ENCODE measurements around the gene ABHD17C.

DNA sequence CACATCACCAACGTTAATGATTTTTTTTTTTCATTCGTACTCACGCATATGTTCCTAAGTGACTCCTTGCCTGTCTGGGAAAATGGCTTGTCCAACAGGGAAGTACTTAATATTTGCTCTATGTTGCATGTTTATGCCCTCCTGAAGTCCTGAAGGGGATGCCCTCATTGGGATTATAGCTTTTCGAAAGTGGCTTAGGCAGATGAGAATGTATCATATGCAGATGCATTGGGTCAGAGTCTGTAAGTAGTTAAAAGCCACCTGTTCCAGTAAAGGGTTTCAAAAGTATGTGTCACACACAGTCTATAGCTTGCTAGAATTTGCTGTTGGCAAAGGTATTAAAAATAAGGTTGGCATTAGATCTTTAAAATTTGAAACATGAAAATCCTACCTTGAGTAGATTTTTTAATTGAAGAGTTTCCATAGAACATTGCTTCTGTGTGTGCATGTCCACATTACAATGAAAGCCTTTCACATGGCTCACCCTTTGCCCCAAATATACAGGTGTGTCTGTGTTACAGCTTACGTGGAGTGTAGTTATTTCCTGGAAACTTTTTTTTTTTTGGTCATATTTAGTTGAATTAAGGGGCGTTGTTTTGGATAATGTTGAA is 2.1 kb downstream of the ABHD17C start:
- TF ChIP-seq, protein P1, sequence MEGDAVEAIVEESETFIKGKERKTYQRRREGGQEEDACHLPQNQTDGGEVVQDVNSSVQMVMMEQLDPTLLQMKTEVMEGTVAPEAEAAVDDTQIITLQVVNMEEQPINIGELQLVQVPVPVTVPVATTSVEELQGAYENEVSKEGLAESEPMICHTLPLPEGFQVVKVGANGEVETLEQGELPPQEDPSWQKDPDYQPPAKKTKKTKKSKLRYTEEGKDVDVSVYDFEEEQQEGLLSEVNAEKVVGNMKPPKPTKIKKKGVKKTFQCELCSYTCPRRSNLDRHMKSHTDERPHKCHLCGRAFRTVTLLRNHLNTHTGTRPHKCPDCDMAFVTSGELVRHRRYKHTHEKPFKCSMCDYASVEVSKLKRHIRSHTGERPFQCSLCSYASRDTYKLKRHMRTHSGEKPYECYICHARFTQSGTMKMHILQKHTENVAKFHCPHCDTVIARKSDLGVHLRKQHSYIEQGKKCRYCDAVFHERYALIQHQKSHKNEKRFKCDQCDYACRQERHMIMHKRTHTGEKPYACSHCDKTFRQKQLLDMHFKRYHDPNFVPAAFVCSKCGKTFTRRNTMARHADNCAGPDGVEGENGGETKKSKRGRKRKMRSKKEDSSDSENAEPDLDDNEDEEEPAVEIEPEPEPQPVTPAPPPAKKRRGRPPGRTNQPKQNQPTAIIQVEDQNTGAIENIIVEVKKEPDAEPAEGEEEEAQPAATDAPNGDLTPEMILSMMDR (IDR thresholded peaks at IDR 0.05), result no peak
- no peak for TF ChIP-seq EZH2 (IDR thresholded peaks at IDR 0.05)
